Body of pancreas (tissue), 4 donors: ENCODE results near the gene LMOD1.
A peak's percentile ranks its signal among the peaks of the same experiment; 100 is the strongest.

Source experiments
- POLR2A ChIP-seq, 3 donors: fragments of 450-650 bp; IDR thresholded peaks; one replicate each; pipeline ENCODE4 v1.6.1; 2016; ENCODE audit warnings: antibody characterized with exemption in 3 of 3, mild to moderate bottlenecking in 2 of 3
- TF ChIP-seq, protein P1 (sequence below), 7 experiments: fragments of 450-650 bp in 4 of 7; fragments of 200-600 bp in 3 of 7; sonication (generic) in 3 of 7; IDR thresholded peaks; one replicate each; pipeline ENCODE4 v1.5.1; 2016 to 2019; ENCODE audit warnings: antibody characterized with exemption in 7 of 7

GRCh38 chr1:201877877-201878401 is 68.4 kb downstream of the LMOD1 start:
- TF ChIP-seq, protein P1, sequence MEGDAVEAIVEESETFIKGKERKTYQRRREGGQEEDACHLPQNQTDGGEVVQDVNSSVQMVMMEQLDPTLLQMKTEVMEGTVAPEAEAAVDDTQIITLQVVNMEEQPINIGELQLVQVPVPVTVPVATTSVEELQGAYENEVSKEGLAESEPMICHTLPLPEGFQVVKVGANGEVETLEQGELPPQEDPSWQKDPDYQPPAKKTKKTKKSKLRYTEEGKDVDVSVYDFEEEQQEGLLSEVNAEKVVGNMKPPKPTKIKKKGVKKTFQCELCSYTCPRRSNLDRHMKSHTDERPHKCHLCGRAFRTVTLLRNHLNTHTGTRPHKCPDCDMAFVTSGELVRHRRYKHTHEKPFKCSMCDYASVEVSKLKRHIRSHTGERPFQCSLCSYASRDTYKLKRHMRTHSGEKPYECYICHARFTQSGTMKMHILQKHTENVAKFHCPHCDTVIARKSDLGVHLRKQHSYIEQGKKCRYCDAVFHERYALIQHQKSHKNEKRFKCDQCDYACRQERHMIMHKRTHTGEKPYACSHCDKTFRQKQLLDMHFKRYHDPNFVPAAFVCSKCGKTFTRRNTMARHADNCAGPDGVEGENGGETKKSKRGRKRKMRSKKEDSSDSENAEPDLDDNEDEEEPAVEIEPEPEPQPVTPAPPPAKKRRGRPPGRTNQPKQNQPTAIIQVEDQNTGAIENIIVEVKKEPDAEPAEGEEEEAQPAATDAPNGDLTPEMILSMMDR (IDR thresholded peaks at IDR 0.05), result peak; percentile 33 to 68 (median 64)
- no peak for TF ChIP-seq POLR2A (IDR thresholded peaks at IDR 0.05)
